Suprapubic skin (tissue), 4 donors: Measurements from ENCODE around the gene MAP1LC3B. TPM values are rescaled to one million over a fixed set of nuclear protein-coding genes. Genes with fewer than 3 reads are reported as not detected.

ENCODE experiments used
- DNase-seq, 2 donors: peaks; one replicate each; pipeline ENCODE4 v3.0.0-alpha.2; 2019; ENCODE audit warnings: low spot score in 2 of 2
- H3K27ac ChIP-seq: fragments of 200-600 bp; sonication (generic); one replicate; pipeline ENCODE4 v1.5.1; 2019
- H3K27me3 ChIP-seq: fragments of 200-600 bp; sonication (generic); one replicate; pipeline ENCODE4 v1.5.1; 2019
- H3K36me3 ChIP-seq: fragments of 200-600 bp; sonication (generic); one replicate; pipeline ENCODE4 v1.5.1; 2019
- H3K4me1 ChIP-seq: fragments of 200-600 bp; sonication (generic); one replicate; pipeline ENCODE4 v1.5.1; 2019
- H3K4me3 ChIP-seq: fragments of 200-600 bp; sonication (generic); one replicate; pipeline ENCODE4 v1.5.1; 2019; ENCODE audit warnings: mild to moderate bottlenecking
- H3K9me3 ChIP-seq: fragments of 200-600 bp; sonication (generic); one replicate; pipeline ENCODE4 v1.5.1; 2019
- CTCF ChIP-seq, 2 donors: fragments of 200-600 bp in 1 of 2; fragments of 450-650 bp in 1 of 2; sonication (generic) in 1 of 2; IDR thresholded peaks; one replicate each; pipeline ENCODE4 v1.5.1; 2016 to 2019; ENCODE audit warnings: antibody characterized with exemption in 2 of 2, mild to moderate bottlenecking in 1 of 2, moderate library complexity in 1 of 2
- EP300 ChIP-seq: sonication (generic); formaldehyde crosslinking; IDR thresholded peaks from one replicate; pipeline ENCODE4 v1.6.1; 2017; ENCODE audit warnings: antibody characterized with exemption
- POLR2A ChIP-seq, 2 donors: fragments of 450-650 bp; IDR thresholded peaks; one replicate each; pipeline ENCODE4 v1.6.1; 2017; ENCODE audit warnings: antibody characterized with exemption in 2 of 2, mild to moderate bottlenecking in 2 of 2, moderate library complexity in 2 of 2
- POLR2AphosphoS5 ChIP-seq, 3 donors: sonication (generic); formaldehyde crosslinking; IDR thresholded peaks; one replicate each; pipeline ENCODE4 v1.6.1; 2017; ENCODE audit warnings: antibody characterized with exemption in 3 of 3
- WGBS: methylation state at CpG from one replicate; pipeline ENCODE4 v1.1.5; 2018; 5-methylcytosine and 5-hydroxymethylcytosine counted together
- total RNA-seq, 4 donors: library from RNA; depleted of rRNA; stranded (reverse); fragments of >200 nt; gene quantifications; one replicate each; pipeline ENCODE4 v1.1.0, GENCODE V29; 2016

The MAP1LC3B gene
- total RNA-seq, 4 donors from 2014 or later, result 57.8 to 82.0 (median 71.3) TPM

- Histone ChIP-seq H3K36me3 (peaks cover 7% of the 10 kb centered on the region), H3K27me3 (no peaks in the 10 kb centered on the region), H3K4me1 (peaks cover 18% of the 10 kb centered on the region), H3K4me3 (no peak overlapping the region), H3K27ac (no peak overlapping the region), H3K9me3 (no peaks in the 10 kb centered on the region)
- 89% methylated on average over 14 of the region's 14 CpGs for WGBS
- TF ChIP-seq CTCF (IDR thresholded peaks at IDR 0.05) (no peak), EP300 (no peak), POLR2A (IDR thresholded peaks at IDR 0.05) (no peak), POLR2AphosphoS5 (IDR thresholded peaks at IDR 0.05) (no peak)
- no peak for DNase-seq
Observed at GRCh38 chr16:87369117-87369765, 22.9 kb upstream of the MAP1LC3B start.

GRCh38 chr16:87369796-87370719, 22.1 kb upstream of the MAP1LC3B start:
- WGBS, result 68% methylated on average over 16 of the region's 16 CpGs
- peaks cover 20% of the 10 kb centered on the region for H3K4me1 ChIP-seq
- no peak for DNase-seq

GRCh38 chr16:87371261-87371866, 20.8 kb upstream of the MAP1LC3B start:
- peaks cover 33% of the 10 kb centered on the region for H3K4me1 ChIP-seq
- H3K9me3 ChIP-seq, result no peaks in the 10 kb centered on the region
- H3K27me3 ChIP-seq, result no peaks in the 10 kb centered on the region
- no peak overlapping the region for H3K4me3 ChIP-seq
- DNase-seq, result no peak
- no peak for TF ChIP-seq CTCF (IDR thresholded peaks at IDR 0.05)
- 86% methylated on average over 20 of the region's 20 CpGs for WGBS
- H3K27ac ChIP-seq, result no peak overlapping the region
- no peaks in the 10 kb centered on the region for H3K36me3 ChIP-seq

More at GRCh38 chr16:87369796-87370719, 22.1 kb upstream of the MAP1LC3B start:
- H3K27ac ChIP-seq, result no peak overlapping the region
- H3K27me3 ChIP-seq, result no peaks in the 10 kb centered on the region
- no peak overlapping the region for H3K4me3 ChIP-seq
- no peak for TF ChIP-seq CTCF (IDR thresholded peaks at IDR 0.05)
- no peak for TF ChIP-seq POLR2A (IDR thresholded peaks at IDR 0.05)
- no peak for TF ChIP-seq POLR2AphosphoS5 (IDR thresholded peaks at IDR 0.05)
- no peak for TF ChIP-seq EP300
- no peaks in the 10 kb centered on the region for H3K9me3 ChIP-seq
- H3K36me3 ChIP-seq, result peaks cover 7% of the 10 kb centered on the region

GRCh38 chr16:87372305-87372704, 19.8 kb upstream of the MAP1LC3B start:
- H3K4me1 ChIP-seq, result peaks cover 38% of the 10 kb centered on the region
- no peak for DNase-seq
- WGBS, result 94% methylated on average over 4 of the region's 4 CpGs

More at GRCh38 chr16:87372305-87372704, 19.8 kb upstream of the MAP1LC3B start:
- H3K9me3 ChIP-seq, result no peaks in the 10 kb centered on the region
- TF ChIP-seq EP300, result no peak
- TF ChIP-seq CTCF (IDR thresholded peaks at IDR 0.05), result no peak
- TF ChIP-seq POLR2AphosphoS5 (IDR thresholded peaks at IDR 0.05), result no peak
- TF ChIP-seq POLR2A (IDR thresholded peaks at IDR 0.05), result no peak
- H3K36me3 ChIP-seq, result no peaks in the 10 kb centered on the region
- H3K4me3 ChIP-seq, result no peak overlapping the region
- H3K27ac ChIP-seq, result no peak overlapping the region
- H3K27me3 ChIP-seq, result no peaks in the 10 kb centered on the region
